ENCODE measurements around the gene PCDHGA7.

- no peak for TF ChIP-seq EP300 (IDR thresholded peaks at IDR 0.05; ENCODE audit: low read depth)
- no peak for TF ChIP-seq CTCF (IDR thresholded peaks at IDR 0.05)
- TF ChIP-seq POLR2AphosphoS5 (IDR thresholded peaks at IDR 0.05), result no peak
Measured at GRCh38 chr5:141413540-141414069, 31.1 kb downstream of the PCDHGA7 start.
